A549 treated with AZD9567 at 1 μM for 4 hours (cell line): Measurements from ENCODE around the gene ERBB2. TPM values are rescaled to one million over a fixed set of nuclear protein-coding genes. Genes with fewer than 3 reads are reported as not detected.

Experiments used
- total RNA-seq: library from RNA; stranded (reverse); fragments of 200-300 nt; extraction: Qiagen RNA extraction; gene quantifications from 5 replicates; pipeline ENCODE4 v1.2.3, GENCODE V29; 2022; ENCODE audit not compliant: insufficient read depth

The ERBB2 gene
- 30.5 to 37.4 TPM (median 34.2 TPM) in 5 replicates for total RNA-seq

GRCh38 chr17:39699818-39700147 lies at the start of gene ERBB2:
Gene ERBB2 (plus strand): TSS chr17:39700064. CDS start chr17:39700239, 175 bp downstream.

GRCh38 chr17:39664581-39665561 lies 35.0 kb upstream of the ERBB2 start, which contains the start of gene TCAP:
Gene TCAP (plus strand): TSS chr17:39665349. CDS start chr17:39665360, 11 bp downstream.

GRCh38 chr17:39667945-39668924 lies 31.6 kb upstream of the ERBB2 start, which contains the start of gene PNMT:
Gene PNMT (plus strand): TSS chr17:39668453. CDS start chr17:39668476, 23 bp downstream.

GRCh38 chr17:39687546-39688474 lies 12.1 kb upstream of the ERBB2 start, which contains the start of gene PGAP3:
Gene PGAP3 (minus strand): TSS chr17:39688057. CDS start chr17:39688014, 43 bp downstream.

GRCh38 chr17:39730095-39730921 lies 30.4 kb downstream of the ERBB2 start, which contains the start of gene MIEN1:
Gene MIEN1 (minus strand): TSS chr17:39730532. CDS start chr17:39730495, 37 bp downstream.

GRCh38 chr17:39737760-39738567 lies 38.1 kb downstream of the ERBB2 start, which contains the start of gene GRB7:
Gene GRB7 (plus strand): TSS chr17:39737938. CDS start chr17:39742302, 4,364 bp downstream.

Other genes with a start within 250 kb of the ERBB2 start
- gene MED1, start 248.8 kb upstream of the ERBB2 start, total RNA-seq: 26.9 to 33.4 TPM (median 32.9 TPM) in 5 replicates
- 27.3 to 38.5 TPM (median 37.1 TPM) in 5 replicates for gene CDK12, start 238.6 kb upstream of the ERBB2 start, total RNA-seq
- gene NEUROD2, start 92.1 kb upstream of the ERBB2 start, total RNA-seq: 0.01 TPM in 1 of 5 replicates, not detected in the others
- 0.10 TPM in 2 of 5 replicates, not detected in the others for gene PPP1R1B, start 73.1 kb upstream of the ERBB2 start, total RNA-seq
- gene STARD3, start 62.9 kb upstream of the ERBB2 start, total RNA-seq: 43.6 to 58.7 TPM (median 56.7 TPM) in 5 replicates
- 0.88 to 1.0 TPM (median 0.98 TPM) in 4 of 5 replicates, not detected in the other for gene TCAP, start 34.7 kb upstream of the ERBB2 start, total RNA-seq
- gene PNMT, start 31.6 kb upstream of the ERBB2 start, total RNA-seq: 0.23 to 0.27 TPM (median 0.25 TPM) in 4 of 5 replicates, not detected in the other
- gene PGAP3, start 12.0 kb upstream of the ERBB2 start, total RNA-seq: 7.5 to 9.6 TPM (median 8.1 TPM) in 5 replicates
- gene MIEN1, start 30.5 kb downstream of the ERBB2 start, total RNA-seq: 77.1 to 100 TPM (median 93.0 TPM) in 5 replicates
- 2.3 to 4.8 TPM (median 3.2 TPM) in 5 replicates for gene GRB7, start 37.9 kb downstream of the ERBB2 start, total RNA-seq
- gene IKZF3, start 164.2 kb downstream of the ERBB2 start, total RNA-seq: not detected in 5 replicates
- gene ZPBP2, start 168.1 kb downstream of the ERBB2 start, total RNA-seq: not detected in 5 replicates
- 2.2 to 2.6 TPM (median 2.3 TPM) in 5 replicates for gene GSDMB, start 218.6 kb downstream of the ERBB2 start, total RNA-seq
- 34.4 to 45.1 TPM (median 43.1 TPM) in 5 replicates for gene ORMDL3, start 227.5 kb downstream of the ERBB2 start, total RNA-seq
- not detected in 5 replicates for gene LRRC3C, start 227.7 kb downstream of the ERBB2 start, total RNA-seq